RKO (cell line): ENCODE measurements around the gene GRID1.

ENCODE experiments used
- DNase-seq: peaks from one replicate; pipeline ENCODE4 v3.0.0-alpha.2; 2016; ENCODE audit warnings: low spot score

Gene GRID1

GRCh38 chr10:85612833-85613232 is 753.8 kb downstream of the GRID1 start:
- no peak for DNase-seq

- no peak for DNase-seq
Measured at GRCh38 chr10:85612378-85612775, 754.2 kb downstream of the GRID1 start.

- no peak for DNase-seq
Measured at GRCh38 chr10:85611746-85612377, 754.7 kb downstream of the GRID1 start.

GRCh38 chr10:85611093-85611740 is 755.4 kb downstream of the GRID1 start:
- DNase-seq = no peak

- no peak for DNase-seq
Measured at GRCh38 chr10:85610381-85611092, 756.1 kb downstream of the GRID1 start.

GRCh38 chr10:85609509-85609908 is 757.1 kb downstream of the GRID1 start:
- DNase-seq = no peak

- no peak for DNase-seq
Measured at GRCh38 chr10:85608706-85609105, 757.9 kb downstream of the GRID1 start.

GRCh38 chr10:85607043-85607695 is 759.4 kb downstream of the GRID1 start:
- DNase-seq = no peak

- no peak for DNase-seq
Measured at GRCh38 chr10:85606401-85606800, 760.2 kb downstream of the GRID1 start.

- no peak for DNase-seq
Measured at GRCh38 chr10:85604884-85605283, 761.7 kb downstream of the GRID1 start.

GRCh38 chr10:85604136-85604725 is 762.4 kb downstream of the GRID1 start:
- DNase-seq = no peak

GRCh38 chr10:85603151-85603940 is 763.2 kb downstream of the GRID1 start:
- no peak for DNase-seq

GRCh38 chr10:85602713-85603112 is 763.9 kb downstream of the GRID1 start:
- no peak for DNase-seq

- no peak for DNase-seq
Measured at GRCh38 chr10:85602306-85602705, 764.3 kb downstream of the GRID1 start.

GRCh38 chr10:85601526-85601925 is 765.1 kb downstream of the GRID1 start:
- DNase-seq = no peak

- DNase-seq = no peak
Measured at GRCh38 chr10:85600744-85601081, 765.9 kb downstream of the GRID1 start.

GRCh38 chr10:85600026-85600743 is 766.4 kb downstream of the GRID1 start:
- no peak for DNase-seq

GRCh38 chr10:85599081-85599480 is 767.5 kb downstream of the GRID1 start:
- no peak for DNase-seq

GRCh38 chr10:85598646-85599045 is 767.9 kb downstream of the GRID1 start:
- no peak for DNase-seq

GRCh38 chr10:85597006-85597405 is 769.6 kb downstream of the GRID1 start:
- no peak for DNase-seq

GRCh38 chr10:85596389-85596788 is 770.2 kb downstream of the GRID1 start:
- DNase-seq = no peak
